ENCODE data around the gene LIPC.

The LIPC gene

GRCh38 chr15:58522391-58522790, 90.6 kb downstream of the LIPC start:
- no peak for DNase-seq

- no peak for DNase-seq
Observed at GRCh38 chr15:58522865-58523264, 91.1 kb downstream of the LIPC start.

GRCh38 chr15:58523634-58524033, 91.8 kb downstream of the LIPC start:
- no peak for DNase-seq

DNA sequence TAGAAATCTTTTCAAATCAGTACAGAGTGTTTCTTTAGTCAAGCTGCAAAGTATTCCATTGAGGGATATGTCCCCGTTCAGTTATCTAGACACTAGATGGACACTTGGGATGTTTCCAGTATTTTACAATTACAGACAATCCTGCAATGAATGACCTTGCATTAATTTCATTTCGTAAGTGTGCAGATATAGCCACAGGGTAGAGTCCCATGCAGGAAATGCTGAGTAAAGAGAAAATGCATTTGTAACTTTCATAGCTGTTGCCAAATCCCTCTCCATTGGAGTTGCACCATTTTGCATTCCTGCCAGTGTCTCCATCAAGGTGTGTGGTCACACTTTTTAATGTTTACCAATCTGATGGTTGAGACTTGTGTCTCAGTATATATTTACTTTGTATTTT, 92.5 kb downstream of the LIPC start:
- DNase-seq, result no peak

- DNase-seq, result no peak
Observed at GRCh38 chr15:58525991-58526421, 94.2 kb downstream of the LIPC start.

- no peak for DNase-seq
Observed at GRCh38 chr15:58526647-58527192, 94.9 kb downstream of the LIPC start.

GRCh38 chr15:58527573-58528187, 95.9 kb downstream of the LIPC start:
- DNase-seq, result no peak

DNA sequence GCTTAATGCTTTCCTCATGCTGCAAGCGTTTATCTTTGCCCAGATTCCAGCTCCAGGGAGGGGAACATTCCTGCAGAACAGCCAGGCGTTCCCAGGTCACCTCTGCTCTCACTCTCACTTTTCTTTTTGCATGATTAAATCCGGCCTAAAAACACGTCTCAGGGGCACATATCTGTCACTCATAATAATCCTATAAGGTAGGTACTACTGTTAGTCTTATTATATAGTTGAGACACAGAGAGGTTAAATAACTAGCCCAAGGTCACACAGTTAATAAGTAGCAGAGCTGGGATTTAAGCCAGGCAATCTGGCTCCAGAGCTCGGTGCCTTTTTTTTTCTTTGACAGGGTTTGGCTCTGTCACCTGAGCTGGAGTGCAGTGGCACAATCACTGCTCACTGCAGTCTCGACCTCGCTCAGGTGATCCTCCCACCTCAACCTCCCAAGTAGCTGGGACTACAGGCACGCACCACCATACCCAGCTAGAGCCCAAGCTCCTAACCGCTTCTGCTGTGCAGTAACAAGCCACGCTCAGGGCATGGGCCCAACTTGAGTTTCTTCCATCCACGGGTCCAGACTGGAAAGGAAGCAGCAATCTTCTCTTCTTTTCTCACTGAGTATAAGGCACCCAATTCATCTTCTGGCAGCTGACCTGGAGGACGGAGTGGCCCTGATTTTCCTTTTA, 96.5 kb downstream of the LIPC start:
- no peak for DNase-seq

DNA sequence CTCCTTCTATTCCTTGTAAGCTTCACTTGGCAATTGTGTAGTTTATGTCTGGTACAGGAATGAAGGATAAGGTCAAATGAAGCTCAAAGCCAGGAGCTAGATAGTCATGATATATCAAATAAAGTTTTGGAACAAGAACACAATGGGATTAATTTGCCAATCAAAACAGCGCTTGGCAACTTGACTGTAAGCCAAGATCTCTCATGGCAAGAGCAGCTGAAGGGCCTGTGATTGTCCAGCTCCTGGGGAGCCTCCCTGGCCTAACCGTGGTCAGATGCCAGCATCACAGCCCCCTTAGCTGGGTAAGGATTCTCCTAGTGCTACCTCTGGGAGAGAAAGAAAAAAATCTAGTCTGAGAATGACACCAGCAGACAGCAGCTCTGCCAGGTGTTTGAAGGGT, 97.2 kb downstream of the LIPC start:
- DNase-seq, result no peak

DNA sequence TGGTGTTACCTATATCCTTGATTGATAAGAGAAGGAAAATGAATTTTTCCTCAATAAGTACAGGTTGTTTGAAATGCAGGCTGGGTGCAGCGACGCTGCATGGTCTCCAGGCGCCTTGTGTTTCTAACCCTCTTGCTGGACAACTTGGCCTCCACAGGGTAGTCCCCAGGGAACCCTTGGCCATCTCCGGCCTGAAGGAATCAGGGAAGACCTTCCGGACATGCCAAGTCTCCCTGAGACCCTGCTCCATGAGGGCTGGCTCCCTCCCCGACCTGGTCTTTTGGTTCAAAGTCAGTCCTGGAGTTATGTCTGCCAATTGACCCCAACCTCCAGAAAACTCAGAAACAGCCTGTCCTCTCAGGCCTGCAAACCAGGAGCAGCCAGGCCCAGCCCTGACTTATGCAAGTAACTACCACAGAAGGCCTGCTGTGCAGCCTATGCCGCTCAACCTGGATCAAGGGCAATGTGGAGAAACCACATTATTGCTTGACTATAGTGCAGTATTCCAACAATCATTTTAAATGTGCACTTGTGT, 98.3 kb downstream of the LIPC start:
- no peak for DNase-seq

DNA sequence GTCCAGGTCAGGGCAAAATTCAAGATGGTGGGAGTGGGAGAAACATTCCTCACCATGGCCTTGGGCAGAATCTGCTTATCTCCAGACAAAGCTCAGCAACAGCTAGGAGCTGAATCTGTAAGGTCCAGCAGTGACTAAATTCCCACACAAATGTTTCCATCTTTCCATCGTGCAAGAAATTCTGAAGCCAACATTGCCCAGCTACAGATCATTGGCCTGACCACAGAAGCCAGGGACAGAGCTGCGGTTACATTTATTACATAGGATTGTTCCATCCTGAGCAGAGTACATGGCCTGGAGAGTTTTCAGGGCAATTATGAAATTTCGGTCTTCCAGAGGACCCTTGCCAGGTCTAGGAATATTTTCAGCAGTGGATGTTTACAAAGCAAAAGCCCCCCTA, 100.3 kb downstream of the LIPC start:
- no peak for DNase-seq

- DNase-seq, result no peak
Observed at GRCh38 chr15:58534556-58534955, 102.8 kb downstream of the LIPC start.

- no peak for DNase-seq
Observed at GRCh38 chr15:58535337-58535736, 103.5 kb downstream of the LIPC start.

- DNase-seq, result no peak
Observed at GRCh38 chr15:58535894-58536293, 104.1 kb downstream of the LIPC start.

DNA sequence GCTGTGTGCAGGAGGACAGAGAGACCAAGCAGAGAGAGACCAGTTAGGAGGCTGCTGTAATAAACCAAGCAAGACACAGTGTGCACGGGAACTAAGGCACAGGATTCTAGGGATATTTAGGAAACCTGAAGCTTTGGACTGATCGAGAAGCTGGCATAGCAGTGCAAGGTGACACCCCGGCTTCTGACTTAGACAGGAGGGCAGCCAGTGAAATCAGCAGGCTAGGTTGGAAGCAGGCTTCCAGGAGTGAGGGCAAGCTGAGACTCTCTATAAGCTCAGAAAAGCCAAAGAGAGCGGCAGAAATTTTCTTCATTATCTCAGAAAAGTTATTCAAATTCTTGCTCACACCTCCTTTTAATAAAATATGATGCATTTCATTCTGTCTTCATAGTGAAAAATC, 104.6 kb downstream of the LIPC start:
- DNase-seq, result no peak

GRCh38 chr15:58537033-58537432, 105.2 kb downstream of the LIPC start:
- no peak for DNase-seq

GRCh38 chr15:58538225-58538727, 106.5 kb downstream of the LIPC start:
- DNase-seq, result no peak

DNA sequence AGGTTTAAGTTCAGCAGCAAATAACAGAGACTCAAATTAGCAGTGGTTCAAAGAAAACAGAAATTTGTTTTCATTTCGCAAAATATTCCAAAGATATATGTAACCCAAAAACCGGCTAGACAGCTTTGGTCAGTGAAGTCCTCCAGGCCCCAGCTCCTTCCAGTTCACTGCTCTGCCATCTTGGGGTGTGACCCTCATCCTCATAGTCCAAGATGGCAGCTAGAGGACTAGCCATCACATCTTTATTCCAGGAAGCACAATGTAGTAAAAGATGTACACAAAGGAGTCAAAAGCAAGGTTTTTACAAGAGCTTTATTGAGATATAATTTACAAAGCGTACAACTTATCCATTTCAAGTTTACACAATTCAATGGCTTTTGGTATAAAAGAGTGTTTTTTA, 107.1 kb downstream of the LIPC start:
- no peak for DNase-seq

GRCh38 chr15:58539548-58539947, 107.8 kb downstream of the LIPC start:
- DNase-seq, result no peak

DNA sequence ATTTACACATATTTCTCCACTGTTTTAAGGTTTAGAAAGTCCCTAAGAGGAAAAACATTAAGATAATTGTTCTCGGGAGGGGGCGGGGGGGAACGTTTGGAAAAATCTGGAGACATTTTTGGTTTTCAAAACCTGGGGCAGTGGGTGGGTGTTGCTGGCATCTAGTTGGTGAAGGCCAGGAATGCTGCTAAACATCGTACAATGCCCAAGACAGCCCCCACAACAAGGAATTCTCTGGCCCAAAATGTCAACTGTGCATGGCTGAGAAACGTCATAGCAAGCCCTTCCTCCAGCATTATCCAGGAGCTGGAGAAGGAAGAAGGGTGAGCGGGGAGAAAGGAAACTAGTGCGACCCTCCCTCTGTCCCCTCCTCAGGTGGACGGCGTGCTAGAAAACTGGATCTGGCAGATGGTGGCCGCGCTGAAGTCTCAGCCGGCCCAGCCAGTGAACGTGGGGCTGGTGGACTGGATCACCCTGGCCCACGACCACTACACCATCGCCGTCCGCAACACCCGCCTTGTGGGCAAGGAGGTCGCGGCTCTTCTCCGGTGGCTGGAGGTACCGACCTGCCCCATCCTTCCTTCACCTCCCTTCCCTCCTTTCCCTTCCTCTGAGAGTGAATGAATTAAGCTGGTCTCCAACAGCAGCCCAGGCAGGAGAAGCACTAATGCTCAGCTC, 109.8 kb downstream of the LIPC start:
- DNase-seq, result no peak

DNA sequence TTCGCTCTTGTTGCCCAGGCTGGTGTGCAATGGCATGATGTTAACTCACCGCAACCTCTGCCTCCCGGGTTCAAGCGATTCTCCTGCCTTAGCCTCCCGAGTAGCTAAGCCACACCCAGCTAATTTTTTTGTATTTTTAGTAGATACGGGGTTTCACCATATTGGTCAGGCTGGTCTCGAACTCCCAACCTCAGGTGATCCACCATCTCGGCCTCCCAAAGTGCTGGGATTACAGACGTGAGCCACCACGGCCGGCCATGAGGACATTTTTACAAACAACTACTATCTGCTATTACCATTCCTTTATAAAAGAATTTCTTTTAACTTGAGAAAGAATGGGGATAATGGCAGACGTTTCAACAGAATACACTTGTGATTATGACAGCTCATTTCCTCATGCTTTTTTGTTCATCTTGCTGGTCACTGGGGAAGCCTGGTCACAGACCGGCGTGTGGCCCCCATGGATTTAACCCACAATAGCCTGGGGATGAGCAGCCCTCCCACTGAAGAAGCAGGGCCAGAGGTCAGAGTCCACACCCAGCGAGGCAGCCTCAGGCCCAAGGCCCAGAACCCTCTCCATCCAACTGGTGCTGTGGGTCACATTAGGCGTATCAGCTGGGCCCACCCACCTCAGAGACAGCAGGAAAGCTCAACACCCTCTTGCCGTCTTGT, 112.0 kb downstream of the LIPC start:
- no peak for DNase-seq

DNA sequence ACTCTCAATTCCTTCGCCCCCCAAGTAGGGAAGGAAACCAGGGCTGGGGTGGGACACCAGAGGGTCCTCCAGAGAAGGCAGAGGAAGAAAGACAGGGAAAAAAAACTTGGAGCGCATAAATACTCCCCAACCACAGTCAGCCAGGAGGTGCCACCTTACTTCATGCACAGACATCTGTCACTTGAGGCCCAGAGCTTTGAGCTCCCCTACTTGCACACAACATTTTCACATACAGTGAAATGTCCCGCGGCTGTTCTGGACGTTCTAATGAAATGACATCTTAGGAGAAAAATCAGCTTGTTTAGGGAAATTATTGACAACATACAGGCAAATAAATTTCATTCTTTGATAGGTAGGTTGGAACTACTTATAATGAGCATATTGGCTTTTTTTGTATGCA, 113.0 kb downstream of the LIPC start:
- DNase-seq, result no peak

Data from CD4-positive, alpha-beta T cell treated with Interleukin-21 for 1 hour (primary cell).